COLO668 (cell line): Measurements from ENCODE around the gene SIPA1L2.
A peak's percentile ranks its signal among the peaks of the same experiment; 100 is the strongest.
"Not testable (repeated sequence)": the region's sequence is repeated elsewhere in the genome, so short reads cannot be mapped to it uniquely, and the experiment has no call there.

ENCODE experiments used
- DNase-seq: peaks from one replicate; lab custom pipeline; 2025; ENCODE audit not compliant: unreplicated experiment; lab: John Stamatoyannopoulos, UW

The SIPA1L2 gene

DNA sequence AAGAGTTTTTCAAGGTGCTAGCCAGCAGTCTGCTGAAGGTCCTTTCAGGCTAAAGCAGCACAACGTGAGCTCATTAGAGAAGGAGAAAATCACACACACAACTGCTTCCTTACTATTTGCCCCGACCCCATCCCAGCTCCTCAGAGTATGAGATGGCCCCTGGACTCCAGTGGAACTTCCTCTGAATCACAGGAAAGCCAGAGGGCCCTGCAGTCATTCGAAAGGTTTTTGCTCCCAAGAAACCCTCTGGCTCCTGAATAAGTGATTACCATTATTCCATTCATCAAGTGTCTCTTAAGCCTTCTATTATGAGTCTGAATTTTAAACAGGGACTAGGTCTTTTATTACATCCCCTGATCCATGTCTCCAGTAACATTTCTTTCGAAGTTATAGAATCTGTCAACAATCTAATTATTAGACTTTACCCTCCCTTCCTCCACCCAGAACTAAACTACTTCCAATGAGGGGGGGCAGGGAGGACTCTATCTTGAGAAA is 14.6 kb downstream of the SIPA1L2 start:
- no peak for DNase-seq

DNA sequence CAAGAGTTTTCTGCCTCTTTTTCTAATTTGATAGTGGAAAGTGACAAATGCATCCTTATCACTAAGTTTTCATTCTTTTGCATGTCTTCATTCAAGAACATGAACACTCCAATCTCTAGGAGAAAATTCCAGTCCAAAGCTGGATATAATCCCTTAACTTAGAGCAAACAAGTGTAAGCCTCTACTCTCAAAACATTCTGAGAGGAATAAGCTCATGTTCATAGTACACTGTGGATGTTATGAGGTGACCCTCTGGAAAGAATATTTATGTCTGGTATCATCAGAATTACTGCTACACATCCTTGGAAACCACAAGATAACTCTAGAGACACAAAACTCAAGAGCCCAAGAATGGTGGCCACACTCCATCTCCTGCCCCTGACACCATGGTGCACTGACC is 15.1 kb downstream of the SIPA1L2 start:
- no peak for DNase-seq

DNA sequence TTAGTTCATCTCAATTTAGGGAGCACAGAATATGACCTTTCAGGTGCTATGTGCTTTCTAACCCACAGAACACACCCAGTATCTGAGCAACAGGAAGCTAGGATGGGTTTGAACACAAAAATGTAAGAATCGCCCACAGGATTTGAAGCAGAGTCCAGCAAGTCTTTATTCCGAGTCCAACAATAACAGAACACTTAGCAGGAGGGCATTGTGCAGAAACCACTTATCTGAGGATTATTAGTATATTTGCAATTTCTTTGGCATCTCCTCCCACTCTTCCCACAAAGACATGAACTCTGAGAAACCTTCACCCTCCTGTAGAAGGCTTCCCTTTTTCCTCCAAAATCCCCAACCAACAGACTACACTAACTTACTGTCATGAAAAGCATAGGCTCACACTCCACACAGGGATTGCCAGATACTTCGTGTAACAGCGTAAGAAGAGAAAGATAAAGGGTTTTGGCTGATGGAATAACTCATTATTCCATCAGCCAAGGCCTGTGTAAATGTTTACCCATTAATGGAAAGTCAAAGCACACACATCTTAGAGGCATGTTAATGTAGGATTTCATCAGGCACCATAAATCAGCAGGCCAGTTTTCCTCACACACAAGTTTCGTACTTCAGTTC is 16.1 kb downstream of the SIPA1L2 start:
- DNase-seq: no peak

DNA sequence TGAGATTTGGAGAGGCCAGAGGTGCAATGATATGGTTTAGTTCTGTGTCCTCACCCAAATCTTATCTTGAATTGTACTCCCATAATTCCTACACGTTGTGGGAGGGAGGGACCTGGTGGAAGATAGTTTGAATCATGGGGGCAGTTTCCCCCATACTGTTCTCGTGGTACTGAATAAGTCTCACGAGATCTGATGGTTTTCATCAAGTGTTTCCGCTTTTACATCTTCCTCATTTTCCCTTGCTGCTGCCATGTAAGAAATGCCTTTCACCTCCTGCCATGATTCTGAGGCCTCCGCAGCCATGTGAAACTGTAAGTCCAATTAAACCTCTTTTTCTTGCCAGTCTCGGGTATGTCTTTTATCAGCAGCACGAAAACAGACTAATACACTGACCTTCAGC is 17.1 kb downstream of the SIPA1L2 start:
- DNase-seq: not testable (repeated sequence)

DNA sequence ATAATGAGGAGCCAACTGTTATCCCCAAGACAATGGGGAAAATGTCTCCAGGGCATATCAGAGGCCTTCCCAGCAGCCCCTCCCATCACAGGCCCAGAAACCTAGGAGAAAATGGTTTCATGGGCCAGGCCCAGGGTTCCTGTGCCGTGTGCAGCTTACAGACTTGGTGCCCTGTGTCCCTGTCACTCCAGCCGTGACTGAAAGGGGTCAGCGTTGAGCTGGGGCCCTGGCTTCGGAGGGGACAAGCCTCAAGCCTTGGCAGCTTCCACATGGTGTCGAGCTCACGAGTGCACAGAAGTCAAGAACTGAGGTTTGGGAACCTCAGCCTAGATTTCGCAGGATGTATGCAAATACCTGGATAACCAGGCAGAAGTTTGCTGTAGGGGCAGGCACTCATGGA is 18.1 kb downstream of the SIPA1L2 start:
- DNase-seq: no peak

DNA sequence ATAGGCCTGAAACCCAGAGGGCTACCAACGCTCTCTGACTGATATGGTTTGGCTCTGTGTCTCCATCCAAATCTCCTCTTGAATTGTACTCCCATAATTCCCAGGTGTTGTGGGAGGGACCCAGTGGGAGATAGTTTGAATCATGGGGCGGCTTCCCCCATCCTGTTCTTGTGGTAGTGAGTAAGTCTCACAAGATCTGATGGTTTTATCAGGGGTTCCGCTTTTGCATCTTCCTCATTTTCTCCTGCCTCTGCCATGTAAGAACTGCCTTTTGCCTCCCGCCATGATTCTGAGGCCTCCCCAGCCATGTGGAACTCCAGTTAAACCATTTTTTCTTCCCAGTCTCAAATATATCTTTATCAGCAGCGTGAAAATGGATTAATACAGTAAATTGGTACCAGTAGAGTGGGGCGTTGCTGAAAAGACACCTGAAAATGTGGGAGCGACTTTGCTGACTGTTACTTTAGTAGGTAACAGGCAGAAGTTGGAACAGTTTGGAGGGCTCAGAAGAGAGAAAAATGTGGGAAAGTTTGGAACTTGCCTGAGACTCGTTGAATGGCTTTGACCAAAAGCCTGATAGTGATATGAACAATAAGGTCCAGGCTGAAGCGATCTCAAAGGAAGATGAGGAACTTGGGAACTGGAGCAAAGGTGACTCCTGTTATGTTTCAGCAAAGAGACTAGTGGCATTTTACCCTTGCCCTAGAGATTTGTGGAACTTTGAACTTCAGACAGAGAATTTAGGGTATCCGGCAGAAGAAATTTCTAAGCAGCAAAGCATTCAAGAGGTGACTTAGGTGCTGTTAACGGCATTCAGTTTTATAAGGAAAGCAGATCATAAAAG is 18.8 kb downstream of the SIPA1L2 start:
- DNase-seq: not testable (repeated sequence)

DNA sequence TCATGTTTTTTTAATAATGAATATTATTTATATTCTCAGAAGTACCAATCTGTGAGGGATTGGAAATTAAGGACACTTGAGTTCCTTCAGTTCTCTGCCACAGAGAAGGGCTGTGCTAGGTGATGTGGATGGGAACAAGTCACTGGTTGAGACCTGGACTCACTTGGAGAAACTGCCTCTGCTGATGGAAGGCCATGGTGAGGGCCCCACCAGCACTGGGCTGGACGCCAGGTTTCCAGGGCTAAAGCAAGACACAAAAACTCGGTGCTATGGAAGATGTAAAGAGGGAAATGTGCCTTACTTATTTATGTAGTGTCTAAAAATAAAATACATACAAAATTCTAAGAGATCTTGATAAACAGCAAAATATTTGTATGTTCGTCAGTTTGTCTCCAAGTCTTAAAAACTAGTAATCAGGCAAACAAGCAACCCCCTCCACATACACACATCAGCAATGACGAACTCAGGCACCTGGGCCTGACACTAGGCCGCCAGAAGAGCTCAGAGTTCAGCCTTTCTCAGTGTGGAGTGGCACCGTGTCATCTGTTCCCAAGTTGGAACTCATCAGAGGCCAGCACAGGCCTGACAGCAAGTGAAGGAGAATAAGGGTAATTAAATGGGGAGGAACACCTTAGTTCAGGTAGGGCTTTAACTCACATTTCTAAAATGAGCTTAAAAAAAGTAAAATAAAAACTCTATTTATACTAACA is 19.6 kb downstream of the SIPA1L2 start:
- DNase-seq: no peak

DNA sequence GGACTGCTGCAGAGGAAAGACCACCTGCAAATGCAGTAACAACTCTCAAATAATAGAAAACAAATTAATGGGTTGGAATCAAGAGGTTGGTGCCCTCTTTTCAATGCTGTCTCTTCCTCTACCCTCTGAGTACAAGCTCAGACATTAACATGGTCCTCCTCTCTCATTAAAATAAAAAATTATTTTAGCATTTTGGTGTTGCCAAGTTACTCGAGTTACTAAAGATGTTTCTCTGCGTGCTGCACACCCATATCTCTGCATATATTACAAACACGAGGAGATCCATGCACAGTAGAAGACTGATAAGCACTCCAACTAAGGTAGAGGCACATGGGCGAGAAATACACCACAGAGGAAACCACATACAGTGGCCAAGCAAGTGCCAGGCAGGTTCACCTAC is 21.5 kb downstream of the SIPA1L2 start:
- no peak for DNase-seq

DNA sequence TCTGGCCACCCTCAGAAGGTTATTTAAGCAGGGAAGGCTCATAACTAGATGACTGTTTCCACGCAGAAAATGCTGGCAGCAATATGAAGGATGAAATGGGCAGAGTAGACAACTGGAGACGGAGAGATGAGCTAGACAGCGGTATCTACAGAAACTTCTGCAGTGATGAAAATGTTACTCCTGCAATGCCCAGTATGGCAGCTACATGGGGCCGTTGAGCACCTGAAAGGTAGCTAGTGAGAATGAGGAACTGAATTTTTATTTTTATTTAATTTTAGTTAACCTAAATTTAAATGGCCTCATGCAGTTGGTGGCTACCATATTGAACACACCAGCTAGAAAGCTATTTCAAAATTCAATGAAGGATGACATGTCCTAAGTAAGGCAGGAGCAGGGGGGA is 27.3 kb downstream of the SIPA1L2 start:
- DNase-seq: no peak

DNA sequence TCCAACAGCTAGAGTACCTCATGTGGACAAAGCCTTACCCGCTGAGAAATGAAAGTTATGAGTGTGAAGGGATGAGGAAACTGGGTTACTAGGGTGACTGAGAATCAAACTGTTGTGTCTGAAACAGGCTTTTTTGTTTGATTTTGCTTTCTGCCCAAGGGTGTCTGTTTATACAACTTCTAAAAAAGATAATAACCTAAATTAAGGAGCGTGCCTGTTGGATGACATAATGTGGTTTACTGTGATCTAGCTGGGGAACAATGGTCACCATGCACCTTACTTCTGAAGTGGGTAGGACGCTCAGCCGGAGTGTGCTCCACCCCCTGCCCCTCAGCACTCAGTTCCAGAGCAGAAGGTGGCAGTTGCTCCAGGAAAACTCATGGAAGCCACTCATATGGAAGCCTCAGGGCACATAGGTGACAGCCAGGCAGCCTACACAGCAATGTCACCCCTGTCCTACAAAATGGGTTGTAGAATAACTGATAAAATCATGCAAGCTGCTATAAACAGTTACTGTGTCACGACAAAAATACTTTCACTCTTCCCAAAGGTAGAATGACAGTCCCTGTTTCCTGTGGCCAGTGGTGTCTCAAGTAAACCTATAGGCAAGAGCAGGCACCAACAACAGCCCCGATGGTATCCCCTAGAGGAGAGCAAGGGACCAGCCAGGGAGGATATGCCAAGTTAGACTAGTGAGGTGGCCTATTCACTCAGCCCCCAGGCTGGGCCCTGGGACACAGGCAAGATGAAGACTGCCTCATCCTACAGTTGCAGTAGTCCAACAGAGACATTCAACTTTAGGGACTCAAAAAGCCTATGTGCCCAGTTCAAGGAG is 29.3 kb downstream of the SIPA1L2 start:
- peak; percentile 44 for DNase-seq

DNA sequence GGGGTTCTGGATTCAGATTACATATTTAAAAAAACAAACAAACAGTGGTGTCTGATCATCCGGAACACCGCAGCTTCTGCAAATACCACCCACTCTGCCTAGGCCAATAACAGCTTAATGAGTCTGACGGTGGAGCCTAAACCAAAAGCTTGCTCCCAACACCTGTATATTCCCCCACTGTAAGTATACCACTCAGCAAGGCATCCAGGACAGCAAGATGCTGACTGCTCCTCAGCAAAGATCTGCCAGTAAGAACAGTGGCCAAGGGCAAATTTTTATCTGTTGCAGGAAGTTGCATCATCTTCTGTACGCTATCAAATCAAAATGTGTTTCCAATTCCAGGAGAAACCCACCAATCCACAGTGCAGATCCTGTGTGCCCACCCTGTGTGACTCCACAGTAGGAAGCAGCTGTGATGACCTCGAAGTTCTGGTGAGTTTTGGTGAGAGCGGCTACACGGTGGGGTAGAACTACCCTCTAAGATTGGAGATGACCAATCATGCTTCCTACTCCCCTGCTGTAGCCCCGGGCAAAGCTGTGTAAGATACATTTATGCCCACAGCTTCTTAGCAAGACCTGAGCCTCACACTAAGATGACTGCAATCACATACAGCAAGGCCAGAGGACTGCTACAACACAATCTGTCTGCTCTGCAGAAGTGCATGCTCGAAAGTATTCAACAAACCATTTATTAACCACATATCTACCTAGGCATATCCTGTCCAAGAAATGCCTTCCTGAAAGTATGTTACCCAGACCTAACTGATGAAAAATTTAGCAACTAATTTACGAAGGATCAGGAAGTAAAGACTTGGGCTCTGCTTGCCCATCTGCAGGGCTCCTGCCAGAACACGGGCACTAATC is 30.5 kb downstream of the SIPA1L2 start:
- peak; percentile 78 for DNase-seq

DNA sequence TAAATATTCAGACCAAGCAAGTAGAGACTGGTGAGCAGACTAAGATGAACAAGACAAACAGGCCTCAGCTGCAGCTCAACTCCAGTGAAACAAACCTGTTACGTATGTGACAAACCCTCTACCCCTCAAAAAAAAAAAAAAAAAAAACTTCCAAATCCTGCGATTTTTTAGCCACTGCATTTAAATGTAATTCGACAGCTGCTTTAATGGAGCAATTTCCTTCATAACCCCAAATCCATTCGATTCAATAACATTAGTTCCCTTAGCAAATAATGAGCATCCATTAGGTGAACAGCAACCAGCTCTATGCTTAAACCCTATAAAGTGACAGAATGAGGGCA is 31.1 kb downstream of the SIPA1L2 start:
- DNase-seq: no peak

DNA sequence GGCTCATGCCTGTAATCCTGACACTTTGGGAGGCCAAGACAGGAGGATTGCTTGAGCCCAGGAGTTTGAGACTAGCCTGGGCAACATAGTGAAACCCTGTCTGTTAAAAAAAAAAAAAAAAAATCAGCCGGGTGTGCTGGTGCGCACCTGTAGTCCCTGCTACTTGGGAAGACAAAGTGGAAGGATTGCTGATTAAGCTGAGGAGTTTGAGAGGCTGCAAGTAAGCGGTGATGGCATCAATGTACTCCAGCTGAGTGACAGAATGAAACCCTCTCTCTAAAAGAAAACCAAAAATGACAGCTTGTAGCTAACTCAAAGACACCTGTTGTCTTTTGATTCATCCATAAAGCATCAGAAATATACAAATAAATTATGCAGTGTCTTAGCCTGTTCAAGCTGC is 31.8 kb downstream of the SIPA1L2 start:
- no peak for DNase-seq

DNA sequence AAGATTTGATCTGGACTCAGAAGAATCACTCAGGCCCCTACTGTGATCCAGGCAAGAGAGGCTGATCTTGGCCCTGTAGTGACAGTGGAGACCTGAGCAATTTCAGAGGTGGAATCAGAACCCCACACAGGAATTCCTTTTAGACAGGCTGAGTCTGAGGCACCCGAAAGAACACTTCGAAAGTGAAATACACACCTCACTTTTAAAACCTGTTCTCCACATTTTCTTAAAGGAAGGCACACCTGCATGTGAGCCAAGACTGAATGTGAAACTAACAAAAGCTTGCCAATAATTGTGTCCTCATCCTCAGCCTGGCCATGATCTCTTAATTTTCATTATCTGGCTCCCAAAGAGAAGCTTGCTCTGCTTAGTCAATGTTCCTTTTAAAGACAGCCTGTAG is 32.2 kb downstream of the SIPA1L2 start:
- no peak for DNase-seq

DNA sequence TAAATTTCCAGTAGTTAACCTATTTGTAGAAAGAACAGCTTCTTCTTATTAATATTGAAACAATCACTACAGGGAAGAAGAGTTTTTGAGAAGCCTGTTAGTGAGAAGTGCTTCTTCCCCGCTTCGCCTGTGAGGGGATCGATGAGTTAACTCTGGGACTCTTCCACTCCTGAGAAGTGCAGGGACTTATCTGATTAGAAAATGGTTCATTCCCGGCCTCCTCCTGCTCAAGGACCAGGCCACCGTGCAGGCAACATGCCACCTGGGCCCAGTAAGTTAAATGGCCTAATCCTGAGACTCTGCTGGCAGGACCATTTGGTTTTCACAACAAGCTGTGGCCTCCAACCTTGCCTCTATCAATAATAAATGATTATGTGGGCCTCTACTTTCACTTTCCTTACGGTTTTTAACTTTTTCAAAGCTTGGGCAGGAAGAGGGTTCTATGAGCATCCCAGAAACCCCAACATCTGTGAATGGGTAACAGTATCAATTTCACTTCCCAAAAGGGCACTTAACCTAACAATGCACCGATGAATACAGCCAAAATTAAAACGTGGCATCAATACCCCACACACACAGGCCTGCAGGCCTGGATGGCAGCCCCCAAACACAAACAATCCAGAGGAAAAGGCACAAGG is 33.1 kb downstream of the SIPA1L2 start:
- no peak for DNase-seq

DNA sequence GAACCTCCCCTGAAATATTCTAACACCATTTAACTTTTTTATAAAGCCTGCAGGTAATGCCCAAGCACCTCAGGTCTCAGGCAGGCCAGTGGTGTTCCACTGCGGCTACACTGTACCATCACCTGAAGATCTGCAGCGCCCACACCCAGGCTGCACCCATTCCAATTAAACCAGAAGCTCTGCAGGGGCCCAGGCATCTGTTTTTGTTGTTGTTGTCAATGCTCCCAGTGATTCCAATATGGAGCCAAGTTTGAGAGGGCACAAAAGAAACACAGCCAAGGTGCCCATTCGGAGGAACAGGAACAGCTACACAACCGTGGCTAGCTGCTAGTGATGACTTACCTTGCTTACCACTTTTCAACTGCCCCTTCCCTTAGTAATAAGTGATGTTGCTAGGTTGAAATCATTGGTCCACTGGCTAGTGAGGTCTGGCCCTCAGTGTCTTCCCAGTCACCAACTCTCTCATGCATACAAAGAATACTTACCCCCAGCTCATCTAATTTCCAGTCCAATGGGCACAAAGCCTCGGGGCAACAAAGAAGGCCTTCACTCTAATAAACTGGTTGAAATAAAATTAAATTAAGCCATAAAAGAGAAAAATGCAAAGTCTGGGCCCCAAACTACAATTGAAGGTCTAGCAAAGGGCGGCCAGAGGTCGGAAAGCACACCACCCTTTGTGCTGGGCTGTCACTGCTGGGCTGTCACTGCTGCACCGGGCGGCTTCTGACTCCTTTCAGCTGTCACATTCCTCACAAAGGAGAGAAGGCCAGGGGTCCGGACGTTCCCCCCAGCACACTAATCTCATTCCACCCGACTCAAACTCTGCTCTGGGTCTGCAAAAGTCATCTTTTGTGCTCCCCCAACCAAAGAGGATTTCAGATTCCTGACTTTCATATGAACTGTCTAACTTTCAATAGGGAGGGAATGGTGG is 34.9 kb downstream of the SIPA1L2 start:
- DNase-seq: no peak

DNA sequence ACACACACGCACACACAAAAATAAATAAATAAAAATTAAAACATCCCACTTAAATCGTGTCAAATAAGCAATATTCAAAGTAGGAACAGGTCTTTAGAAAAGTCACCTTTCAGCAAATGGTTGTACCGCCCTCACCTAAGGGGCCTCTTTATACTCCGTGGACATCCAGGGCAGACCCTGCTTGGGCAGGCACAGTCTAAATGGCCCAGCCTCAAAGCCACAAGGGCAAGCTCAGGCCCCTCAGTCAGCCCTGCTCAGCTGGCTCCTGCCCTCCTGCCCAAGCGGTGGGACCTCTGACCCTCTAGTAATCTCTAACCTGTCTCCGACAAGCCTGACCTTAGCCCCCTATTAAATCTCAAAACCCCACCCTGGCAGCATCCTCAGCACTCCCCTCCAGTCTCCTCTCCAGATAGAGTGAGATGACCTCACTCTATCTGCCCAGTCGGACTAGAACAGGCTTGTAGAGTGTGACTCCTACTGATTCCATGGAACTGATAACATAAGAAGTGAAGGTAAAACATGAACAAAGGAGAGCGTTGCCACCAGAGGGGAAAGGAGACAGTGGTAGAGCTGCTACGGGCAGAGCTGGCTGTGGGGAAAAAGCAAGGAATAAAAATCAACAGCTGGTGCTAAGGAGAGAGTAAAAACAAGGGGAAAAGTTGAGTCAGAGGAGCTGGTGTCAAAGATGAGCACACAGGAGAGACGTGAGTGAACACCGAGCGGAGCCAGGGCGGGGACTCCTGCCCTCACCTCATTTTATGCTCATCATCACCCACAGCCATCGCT is 36.0 kb downstream of the SIPA1L2 start:
- no peak for DNase-seq

DNA sequence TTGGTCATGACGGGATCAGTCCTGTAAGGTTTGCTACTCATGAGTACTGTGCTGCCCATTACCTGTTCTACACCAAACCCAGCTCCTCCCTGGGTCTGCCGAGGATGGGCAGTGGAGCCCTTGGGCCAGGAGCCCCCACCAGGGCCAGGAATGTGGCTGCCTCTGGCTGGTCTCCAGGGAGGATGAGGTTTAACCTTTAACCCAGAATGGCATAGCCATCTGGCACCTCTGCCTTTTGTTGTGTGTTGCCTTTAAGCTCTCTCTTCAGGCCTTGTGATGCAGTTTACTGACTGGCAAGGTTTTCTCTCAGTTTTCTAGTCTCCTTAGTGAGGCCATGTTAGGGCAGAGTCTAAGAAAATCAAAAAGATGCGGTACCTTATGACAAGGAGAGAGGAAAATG is 38.6 kb downstream of the SIPA1L2 start:
- no peak for DNase-seq
